Amygdala (tissue), 56 donors: ENCODE data around the gene REV3L.

Experiments used
- DNase-seq, 56 donors: peaks; one replicate each; lab custom pipeline; 2025; lab: John Stamatoyannopoulos, UW

REV3L gene

DNA sequence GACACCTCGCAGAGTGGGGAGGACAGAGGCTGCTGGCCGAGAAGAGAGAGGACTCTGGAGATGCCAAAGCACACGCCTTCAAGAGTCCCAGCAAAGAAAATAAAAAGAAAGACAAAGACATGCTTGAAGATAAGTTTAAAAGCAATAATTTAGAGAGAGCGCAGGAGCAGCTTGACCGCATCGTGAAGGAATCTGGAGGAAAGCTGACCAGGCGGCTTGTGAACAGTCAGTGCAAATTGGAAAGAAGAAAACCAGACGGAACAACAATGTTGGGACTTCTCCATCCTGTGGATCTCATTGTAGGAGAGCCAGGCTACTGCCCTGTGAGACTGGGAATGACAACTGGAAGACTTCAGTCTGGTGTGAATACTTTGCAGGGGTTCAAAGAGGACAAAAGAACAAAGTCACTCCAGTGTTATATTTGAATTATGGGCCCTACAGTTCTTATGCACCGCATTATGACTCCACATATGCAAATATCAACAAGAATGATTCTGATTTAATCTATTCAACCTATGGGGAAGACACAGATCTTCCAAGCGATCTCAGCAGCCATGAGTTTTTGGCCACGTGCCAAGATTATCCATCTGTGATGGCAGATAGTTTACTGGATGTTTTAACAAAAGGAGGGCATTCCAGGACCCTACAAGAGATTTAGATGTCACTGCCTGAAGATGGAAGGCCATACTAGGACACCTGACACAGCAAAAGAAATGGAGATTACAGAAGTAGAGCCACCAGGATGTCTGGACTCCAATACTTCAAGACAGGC is 52.2 kb downstream of the REV3L start:
- DNase-seq = no peak

DNA sequence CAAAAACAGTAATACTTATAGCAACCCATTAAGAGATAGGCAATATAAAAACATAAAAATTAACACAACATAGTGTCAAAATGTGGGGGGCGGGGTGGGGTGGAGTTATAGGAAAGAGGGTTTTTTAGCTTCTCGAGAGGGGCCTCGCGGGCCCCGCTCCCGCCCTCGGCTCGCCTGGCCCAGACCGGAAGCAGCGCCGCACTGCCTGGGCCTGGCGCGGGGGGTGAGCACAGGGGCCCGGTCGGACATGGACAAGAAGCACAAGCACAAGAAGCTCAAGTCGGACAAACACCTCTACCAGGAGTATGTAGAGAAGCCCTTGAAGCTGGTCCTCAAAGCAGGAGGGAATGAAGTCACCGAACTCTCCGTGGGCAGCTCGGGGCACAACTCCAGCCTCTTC is 53.4 kb downstream of the REV3L start:
- DNase-seq = no peak

DNA sequence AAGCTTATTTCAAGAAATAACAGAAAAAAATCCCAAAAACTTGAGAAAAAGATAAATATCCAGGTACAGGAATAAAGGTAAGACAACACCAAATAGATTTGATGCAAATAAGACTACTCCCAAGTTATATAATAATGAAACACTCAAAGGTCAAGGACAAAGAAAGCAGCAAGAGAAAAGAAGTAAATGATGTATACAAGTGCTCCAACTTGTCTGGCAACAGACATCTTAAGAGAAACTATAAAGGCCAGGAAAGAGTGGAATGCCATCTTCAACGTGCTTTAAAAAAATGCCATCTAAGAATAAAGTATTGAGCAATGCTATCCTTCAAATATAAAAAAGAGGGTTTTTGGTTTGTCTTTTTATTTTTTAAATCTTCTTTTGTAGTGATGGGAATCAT is 54.2 kb downstream of the REV3L start:
- no peak for DNase-seq

DNA sequence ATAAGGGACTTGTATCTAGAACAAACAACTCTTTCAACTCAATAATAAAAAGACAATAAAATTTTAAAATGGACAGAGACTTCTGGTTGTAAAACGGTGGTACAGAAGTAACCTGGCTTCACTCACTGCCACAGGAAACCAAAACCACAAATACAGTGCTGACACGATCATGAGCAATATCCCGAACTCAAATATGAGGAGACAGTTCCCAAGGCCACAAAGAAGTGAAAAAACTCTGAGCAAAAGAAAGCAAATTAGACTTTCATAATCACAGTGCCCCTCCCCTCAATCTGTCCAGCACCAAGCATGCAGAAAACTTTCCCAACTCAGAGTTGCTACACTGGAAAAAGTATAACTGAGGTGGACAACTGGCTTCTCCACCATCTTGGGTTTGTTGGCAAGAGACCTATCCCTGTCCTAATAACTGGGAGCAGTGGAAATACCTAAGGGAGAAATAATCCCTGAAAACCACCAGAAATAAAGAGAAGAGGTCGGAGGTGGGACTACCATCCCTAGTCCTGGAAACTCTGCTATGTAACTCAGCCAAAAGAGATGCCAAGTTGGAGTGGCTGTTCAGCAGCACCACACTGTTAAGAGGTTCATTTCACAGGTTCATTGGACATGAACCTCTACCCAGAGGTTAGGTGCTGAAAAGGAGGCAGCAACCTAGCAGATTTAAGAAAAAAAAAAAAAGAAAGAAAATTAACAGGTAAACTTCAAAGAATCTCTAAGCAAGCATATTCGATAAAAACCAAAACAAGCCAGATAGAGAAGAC is 55.5 kb downstream of the REV3L start:
- no peak for DNase-seq

DNA sequence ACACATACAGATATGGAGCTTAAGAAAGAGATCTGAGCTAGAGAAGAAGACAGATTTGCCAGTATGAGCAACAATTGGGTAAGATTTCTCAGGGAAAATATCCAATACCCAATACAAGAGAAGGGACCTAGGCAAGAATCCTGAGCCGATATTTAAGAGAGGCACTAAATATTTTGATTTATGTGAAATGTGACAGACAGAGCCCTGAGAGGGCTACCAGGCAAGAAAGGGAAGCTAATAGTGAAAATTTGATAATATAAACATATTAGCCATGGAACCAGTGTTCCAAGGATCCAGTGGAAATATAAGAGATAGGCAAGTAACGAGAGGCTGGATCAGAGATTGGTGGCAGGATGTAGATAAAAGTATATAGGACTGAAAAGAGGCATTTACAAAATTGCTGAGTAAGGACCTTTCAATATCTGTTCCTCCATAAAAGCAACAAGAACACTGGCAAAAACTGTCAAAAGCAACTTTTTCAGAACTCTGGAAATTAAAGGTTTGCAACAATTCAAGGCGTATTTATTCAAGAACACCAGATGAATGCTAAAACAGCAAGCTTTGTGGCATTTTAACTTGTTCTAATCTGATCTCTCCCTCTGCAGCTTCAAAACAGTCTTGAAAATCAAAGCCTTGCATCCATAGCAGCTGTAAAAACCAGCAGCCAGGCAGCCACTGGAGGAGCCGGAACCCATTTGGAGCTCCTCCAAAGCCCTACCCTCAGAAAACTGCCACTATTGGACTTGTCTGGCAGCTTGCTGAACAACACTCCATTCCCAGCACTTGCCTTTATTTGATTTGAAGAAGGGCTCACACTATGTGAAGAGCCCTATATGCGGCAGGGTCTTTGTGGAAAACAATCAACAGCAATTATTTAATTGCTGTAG is 58.8 kb downstream of the REV3L start:
- peak in 51 of 56 donors; percentile 2 to 78 (median 43) for DNase-seq

DNA sequence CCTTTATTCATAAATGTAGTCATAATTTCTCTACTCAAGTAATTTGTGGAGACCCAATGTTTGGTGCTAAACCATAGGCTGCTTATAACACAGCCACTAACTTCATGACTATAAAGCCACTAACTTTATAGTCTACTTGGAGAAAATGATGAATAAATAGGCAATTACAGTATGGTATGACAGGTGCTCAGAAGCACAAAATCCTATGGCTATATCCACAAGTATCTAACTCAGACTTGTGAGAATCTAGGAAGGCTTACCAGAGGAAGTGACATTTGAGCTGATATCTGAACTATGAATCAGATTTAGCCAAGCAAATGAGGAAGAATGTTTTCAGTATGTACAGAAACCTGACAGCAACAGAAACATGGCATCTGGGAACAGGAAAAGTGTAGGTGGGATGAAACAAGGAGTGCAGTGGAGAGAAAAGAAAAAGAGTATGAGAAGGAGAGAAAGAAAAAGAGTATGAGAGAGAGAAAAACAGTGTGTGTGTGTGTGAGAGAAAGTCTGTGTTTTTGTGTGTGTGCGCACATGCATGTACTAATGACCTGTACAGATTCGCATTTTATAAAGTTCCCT is 59.9 kb downstream of the REV3L start:
- DNase-seq = no peak

DNA sequence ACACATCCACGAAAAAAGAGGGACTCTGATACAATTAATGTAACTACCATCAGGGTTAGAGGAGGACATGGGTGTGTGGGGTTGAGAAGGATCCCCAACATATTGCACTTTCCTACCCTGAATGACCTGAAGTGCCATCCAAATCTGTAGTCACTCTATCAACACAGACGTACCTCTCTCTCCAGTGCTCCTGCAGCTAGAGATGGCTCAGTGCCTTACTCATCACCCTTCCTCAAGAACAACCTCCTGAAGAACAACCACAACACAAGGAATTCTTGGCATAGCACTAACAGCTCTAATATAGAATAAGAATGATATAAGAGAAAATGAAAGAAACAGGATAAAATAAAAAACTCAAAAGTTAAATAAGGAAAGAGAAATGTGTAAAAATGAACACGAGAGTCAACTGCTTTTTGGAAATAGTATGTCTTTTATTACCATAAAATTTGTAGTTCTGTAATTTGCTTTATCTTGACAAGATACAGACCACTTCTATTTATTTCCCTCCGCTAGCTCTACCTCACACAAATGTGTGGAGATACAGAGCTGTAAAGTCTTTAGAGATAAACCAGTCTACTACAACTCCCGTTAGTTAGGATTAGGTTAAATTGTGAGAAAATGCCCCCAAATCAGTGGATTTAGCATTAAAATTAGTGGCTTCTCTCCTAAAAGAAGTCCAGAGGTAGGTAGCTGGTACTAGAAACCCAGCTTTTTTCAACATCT is 63.9 kb downstream of the REV3L start:
- no peak for DNase-seq

DNA sequence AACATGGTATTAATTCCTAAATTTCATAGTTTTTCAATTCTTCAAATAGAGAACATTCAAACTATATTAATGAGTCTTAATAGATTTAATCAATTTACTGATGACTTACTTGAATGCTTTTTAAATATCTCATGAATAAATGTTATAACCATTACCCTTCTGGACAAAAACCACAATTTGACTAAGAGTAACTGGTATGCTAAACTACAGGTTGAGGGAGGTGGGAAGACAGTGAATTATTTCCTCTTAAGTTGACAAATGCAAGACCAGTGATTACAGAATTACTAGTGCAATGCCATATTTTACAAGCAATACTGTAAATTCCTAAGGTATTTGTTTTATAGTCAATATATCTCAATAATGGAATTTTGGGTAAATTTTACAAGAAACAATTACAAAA is 65.1 kb downstream of the REV3L start:
- no peak for DNase-seq

DNA sequence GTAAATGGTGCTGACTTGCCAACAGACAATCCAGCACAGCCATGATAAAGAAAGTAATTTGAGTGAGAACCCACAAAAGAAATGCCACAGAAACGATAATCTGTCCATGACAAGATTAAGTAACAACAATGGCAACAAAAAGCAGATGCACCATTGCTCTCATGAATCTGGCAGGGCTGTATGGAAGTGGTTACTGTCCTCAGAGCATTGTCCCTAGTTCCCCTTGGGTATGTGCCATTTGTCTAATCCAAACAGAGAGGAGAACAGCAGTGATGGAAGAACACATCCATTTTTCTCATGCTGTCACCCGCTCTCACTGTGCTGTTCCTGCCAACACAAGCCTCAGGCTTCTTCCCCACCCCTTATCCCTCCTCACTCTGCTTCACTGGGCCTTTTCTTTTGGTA is 65.8 kb downstream of the REV3L start:
- DNase-seq = peak in 39 of 56 donors; percentile 1 to 68 (median 20)

DNA sequence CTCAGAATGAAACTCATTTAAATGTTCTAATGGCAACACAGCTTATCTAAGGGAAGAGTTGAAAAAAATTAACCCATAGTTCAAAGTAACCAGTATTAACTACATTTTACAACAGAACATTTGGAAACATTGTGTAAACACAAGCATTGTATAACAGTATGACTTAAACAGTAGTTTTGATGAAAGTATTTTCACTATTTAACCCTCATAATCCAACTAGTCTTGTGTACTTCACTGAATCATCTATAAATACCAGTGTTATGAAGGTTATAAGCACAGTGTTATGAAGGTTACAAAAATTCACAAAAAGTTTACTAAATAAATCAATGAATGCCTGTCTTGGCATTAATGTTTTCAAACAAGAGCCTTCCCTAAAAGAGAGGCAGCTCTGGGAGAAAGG is 66.5 kb downstream of the REV3L start:
- no peak for DNase-seq

DNA sequence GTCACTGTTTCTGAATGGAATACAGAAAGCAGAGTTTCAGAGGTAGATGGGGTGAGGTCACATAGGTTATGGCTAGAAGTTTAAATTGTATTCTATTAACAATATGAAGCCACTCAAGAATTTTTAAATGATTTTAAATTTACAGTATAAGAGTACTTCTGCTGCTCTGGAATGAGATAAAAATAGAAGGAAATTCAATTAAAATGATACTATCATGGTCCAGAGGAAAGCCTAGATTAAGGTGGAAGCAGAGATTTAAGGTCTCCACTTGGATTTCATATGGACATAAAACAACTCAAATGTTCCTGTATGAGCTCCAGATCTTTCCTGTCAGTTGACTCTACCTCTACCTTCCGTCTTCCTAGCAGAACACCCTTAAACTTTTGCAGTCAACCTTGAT is 68.6 kb downstream of the REV3L start:
- DNase-seq = no peak

DNA sequence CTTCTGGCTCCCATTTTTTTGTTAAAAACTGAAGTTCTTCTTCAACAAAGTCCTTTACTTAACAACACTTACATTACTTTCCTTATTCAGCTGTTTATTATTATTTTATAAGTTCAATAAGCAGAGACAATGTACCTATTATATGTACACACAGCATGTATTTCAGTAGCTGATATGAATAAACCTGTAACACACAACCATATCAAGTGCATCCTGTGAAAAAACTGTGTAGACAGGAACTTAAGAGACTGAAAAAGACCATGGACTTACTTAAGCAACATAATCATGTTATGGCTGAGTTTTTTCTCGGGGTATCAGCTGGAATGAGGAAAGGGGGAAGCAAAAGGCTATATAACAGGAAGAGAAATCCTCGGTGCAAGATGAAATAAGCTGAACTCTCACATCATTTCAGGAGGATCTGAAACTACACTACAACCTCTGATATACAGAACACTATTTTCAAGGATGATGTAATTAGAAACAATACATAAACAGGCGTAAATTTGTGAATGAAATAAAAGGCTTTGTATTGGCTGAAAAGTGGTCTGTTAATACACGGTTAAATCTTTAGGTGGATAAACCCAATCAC is 70.9 kb downstream of the REV3L start:
- DNase-seq = no peak

DNA sequence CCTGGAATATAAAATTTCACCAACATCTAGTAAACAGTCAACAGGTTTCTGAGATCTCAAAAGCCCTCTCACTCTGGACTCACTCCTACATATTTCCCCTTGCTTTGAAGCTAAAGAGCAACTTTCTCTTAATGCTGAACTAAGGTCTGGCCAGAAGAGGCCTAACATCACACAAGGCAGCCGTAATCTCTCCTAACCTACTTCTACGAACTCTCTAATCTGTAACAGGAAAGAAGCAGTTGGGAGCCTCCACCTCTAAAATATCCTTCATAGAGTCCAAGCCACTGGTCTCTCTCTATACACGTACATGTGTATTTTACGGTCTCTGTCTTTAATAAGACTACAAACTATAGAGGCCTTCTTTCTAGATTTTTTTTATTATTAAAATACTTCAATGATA is 72.0 kb downstream of the REV3L start:
- DNase-seq = no peak

DNA sequence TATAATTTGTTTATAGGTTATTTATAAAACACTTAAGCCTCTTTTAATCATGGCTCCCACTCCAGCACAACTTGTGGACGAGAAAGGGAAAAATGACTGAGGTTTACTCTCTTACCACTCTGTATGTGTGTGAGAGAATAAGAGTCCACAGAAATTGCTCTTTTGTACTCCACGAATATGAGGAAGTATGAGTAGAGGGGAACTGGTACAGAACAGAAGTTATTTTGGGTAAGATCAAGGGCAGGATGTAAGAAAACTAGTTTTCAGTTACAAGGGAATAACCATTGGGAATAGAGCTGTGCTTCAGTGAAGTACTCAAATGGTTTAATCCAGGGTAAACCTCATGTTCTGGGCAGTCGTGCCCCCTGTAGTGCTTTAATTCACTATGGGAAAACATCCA is 72.6 kb downstream of the REV3L start:
- DNase-seq = no peak

DNA sequence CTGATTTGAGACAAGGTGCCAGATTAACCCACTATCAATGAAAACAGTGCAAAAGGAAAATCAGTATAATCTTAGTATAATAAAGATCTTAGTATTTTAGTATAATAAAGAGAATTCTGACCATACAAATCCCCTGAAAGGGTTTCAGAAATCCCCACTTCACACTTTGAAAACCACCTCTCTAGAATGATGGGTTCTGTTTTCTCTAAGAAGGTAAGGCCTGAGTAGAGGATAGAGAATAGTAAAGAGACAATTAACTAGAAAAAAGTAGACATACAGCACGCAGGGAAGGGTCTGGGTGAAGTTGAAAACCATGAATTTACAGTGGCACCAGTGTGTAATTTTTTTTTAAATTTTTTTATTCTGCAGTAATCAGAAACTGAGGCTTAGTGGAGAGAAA is 73.6 kb downstream of the REV3L start:
- no peak for DNase-seq

DNA sequence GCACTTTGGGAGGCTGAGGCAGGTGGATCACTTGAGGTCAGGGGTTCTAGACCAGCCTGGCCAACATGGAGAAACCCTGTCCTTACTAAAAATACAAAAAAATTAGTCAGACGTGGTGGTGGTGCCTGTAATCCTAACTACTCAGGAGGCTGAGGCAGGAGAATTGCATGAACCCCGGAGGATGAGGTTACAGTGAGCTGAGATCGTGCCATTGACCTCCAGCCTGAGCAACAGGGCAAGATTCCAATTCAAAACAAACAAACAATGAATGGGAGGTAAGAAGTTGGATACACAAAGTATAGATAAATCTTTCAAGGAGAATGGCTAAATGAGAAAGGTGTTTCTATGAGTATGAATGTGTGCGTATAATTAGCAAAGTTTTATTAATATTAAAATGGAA is 75.3 kb downstream of the REV3L start:
- no peak for DNase-seq

DNA sequence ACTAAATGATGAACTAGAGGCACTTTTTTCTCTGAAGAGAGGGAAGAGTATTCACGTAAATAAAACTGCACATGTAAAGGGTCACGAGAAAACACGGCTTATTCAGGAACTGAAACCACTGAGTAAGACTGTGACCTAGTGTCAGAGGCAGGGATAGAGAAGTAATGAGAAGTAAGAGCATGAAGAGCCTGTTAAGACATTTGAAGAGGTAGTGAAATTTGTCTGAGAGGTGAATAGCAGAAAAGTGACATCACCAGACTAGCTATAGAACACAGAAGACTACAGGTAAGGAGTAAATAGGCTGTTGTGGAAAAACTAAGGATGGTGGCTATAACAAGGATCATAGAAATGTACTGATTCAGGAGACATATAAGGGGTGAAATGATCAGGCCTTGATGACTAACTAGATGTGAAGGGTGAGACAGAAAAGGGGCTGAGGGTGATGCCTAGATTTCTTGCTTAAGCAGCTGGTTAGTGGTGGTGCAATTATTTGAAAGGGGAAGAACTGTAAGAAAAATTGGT is 76.8 kb downstream of the REV3L start:
- peak in 2 of 56 donors; percentile 1 to 26 for DNase-seq

DNA sequence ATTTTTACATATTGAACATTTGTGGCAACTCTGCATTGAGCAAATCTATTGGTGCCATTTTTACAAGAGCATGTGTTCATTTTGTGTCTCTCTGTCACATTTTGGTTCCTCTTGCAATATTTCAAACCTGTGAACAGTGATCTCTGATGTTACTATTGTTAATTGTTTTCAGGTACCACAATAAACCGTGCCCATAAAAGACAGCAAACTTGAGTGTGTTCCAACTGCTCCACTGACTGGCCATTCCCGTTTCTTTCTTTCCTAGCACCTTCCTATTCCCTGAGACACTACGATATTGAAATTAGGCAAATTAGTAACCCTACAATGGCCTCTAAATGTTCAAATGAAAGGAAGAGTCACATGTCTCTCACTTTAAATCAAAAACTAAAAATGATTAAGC is 79.6 kb downstream of the REV3L start:
- no peak for DNase-seq

DNA sequence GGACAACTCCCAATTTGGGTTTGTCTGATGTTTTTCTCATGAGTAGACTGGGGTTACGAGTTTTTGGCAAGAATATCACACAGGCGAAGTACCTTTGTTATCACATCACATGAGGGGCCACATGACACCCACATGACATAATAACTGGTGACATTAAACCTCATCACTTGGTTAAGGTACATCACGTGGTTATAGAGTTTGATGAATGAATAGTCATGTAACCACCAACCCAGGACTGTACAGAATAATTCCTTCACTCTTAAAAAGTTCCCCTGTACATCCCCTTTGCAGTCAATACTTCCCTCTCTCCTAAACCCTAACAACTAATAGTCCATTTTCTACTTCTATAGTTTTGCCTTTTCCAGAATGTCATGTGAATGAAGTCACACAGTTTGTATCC is 83.4 kb downstream of the REV3L start:
- no peak for DNase-seq
